Sigmoid colon (tissue), 4 donors: ENCODE measurements around the gene IQCE.

Experiments
- POLR2AphosphoS5 ChIP-seq, 4 donors: sonication (generic); formaldehyde crosslinking; IDR thresholded peaks; one replicate each; pipeline ENCODE4 v1.6.1; 2017; ENCODE audit warnings: antibody characterized with exemption in 4 of 4
- TF ChIP-seq, protein P1 (sequence below), 4 experiments: fragments of 450-650 bp in 3 of 4; fragments of 200-600 bp in 1 of 4; IDR thresholded peaks; one replicate each; pipeline ENCODE4 v1.5.1; 2016 to 2019; ENCODE audit warnings: antibody characterized with exemption in 4 of 4, mild to moderate bottlenecking in 3 of 4, moderate library complexity in 2 of 4

DNA sequence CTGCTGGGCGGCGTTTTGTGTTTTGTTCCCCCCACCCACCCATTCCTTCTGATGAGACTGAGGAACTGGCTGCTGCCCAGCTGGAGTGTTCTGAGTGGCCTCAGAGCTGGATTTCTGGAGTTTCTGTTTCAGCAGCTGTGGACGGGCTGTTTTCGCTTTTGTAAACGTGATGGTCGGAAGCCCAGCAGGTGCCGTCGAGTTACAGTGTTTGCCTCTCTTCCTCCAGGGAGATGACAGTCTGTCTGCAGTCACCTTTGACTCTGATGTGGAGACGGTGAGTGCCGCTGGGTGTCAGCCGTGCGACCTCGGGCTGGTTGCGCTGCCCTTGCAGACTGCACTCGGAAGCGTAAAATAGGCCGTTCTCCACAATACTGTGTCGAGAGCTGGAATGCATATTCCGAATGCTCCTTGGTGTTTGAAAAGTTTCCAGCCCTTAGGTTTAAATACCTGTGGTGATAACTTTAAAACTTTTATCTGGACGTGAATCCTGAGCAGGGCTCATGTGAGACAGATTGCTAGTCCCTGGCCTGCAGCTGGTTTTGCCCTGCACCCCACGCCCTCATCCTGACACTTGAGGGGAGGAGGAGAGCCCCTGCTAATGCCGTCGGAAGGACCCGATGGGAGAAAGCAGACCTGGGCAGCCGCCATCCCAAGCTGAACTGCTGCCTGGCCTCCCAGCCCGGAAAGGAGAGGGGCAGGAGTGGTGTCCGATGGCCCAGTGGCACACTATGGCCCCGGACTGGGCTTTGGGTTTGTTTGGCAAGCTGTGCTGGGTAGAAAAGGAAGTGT lies 8.3 kb downstream of the IQCE start:
- TF ChIP-seq, protein P1, sequence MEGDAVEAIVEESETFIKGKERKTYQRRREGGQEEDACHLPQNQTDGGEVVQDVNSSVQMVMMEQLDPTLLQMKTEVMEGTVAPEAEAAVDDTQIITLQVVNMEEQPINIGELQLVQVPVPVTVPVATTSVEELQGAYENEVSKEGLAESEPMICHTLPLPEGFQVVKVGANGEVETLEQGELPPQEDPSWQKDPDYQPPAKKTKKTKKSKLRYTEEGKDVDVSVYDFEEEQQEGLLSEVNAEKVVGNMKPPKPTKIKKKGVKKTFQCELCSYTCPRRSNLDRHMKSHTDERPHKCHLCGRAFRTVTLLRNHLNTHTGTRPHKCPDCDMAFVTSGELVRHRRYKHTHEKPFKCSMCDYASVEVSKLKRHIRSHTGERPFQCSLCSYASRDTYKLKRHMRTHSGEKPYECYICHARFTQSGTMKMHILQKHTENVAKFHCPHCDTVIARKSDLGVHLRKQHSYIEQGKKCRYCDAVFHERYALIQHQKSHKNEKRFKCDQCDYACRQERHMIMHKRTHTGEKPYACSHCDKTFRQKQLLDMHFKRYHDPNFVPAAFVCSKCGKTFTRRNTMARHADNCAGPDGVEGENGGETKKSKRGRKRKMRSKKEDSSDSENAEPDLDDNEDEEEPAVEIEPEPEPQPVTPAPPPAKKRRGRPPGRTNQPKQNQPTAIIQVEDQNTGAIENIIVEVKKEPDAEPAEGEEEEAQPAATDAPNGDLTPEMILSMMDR (IDR thresholded peaks at IDR 0.05), result no peak
- TF ChIP-seq POLR2AphosphoS5 (IDR thresholded peaks at IDR 0.05), result no peak
